Measurements from ENCODE around the gene LCOR. TPM values are rescaled to one million over a fixed set of nuclear protein-coding genes. Genes with fewer than 3 reads are reported as not detected.

The LCOR gene
- total and polyA plus RNA-seq, 2 of the 13 experiments (the other 11 are each of a cell fraction or from before 2014, with no cell fraction given), result 12.4 to 23.7 TPM

DNA sequence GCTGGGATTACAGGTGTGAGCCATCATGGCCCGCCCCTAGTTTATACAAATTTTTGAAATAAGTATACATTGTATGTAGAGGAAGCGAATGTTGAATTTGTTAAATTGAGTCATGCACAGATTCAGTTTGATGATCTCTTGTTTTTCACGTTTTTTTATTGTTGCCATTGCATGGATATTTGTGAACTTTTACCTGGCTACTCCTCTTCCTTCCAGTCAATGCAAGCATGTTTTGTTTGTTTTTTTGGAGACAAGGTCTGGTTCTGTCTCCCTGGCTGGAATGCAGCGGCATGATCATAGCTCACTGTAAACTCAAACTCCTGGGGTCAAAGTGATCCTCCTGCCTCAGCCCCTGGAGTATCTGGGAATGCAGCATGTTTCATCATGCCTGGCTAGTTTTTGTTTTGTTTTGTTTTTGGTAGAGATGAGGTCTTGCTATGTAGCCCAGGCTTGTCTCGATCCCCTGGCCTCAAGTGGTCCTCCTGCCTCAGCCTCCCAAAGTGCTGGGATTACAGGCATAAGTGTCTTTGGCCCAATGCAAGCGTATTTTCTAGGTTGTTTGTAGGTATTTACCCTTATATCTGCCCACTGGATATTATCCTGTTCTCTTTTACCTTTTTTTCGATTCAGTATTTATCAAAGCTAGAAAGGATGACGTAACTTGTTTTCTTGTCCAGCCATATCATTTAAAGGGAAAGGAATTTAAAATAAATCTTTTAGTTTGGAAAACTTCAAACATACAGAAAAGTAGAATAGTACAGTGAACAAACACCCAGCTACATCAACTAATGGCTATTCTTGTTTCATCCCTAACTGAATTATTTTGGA is 11.0 kb downstream of the LCOR start (continued):
- TF ChIP-seq, protein P1, sequence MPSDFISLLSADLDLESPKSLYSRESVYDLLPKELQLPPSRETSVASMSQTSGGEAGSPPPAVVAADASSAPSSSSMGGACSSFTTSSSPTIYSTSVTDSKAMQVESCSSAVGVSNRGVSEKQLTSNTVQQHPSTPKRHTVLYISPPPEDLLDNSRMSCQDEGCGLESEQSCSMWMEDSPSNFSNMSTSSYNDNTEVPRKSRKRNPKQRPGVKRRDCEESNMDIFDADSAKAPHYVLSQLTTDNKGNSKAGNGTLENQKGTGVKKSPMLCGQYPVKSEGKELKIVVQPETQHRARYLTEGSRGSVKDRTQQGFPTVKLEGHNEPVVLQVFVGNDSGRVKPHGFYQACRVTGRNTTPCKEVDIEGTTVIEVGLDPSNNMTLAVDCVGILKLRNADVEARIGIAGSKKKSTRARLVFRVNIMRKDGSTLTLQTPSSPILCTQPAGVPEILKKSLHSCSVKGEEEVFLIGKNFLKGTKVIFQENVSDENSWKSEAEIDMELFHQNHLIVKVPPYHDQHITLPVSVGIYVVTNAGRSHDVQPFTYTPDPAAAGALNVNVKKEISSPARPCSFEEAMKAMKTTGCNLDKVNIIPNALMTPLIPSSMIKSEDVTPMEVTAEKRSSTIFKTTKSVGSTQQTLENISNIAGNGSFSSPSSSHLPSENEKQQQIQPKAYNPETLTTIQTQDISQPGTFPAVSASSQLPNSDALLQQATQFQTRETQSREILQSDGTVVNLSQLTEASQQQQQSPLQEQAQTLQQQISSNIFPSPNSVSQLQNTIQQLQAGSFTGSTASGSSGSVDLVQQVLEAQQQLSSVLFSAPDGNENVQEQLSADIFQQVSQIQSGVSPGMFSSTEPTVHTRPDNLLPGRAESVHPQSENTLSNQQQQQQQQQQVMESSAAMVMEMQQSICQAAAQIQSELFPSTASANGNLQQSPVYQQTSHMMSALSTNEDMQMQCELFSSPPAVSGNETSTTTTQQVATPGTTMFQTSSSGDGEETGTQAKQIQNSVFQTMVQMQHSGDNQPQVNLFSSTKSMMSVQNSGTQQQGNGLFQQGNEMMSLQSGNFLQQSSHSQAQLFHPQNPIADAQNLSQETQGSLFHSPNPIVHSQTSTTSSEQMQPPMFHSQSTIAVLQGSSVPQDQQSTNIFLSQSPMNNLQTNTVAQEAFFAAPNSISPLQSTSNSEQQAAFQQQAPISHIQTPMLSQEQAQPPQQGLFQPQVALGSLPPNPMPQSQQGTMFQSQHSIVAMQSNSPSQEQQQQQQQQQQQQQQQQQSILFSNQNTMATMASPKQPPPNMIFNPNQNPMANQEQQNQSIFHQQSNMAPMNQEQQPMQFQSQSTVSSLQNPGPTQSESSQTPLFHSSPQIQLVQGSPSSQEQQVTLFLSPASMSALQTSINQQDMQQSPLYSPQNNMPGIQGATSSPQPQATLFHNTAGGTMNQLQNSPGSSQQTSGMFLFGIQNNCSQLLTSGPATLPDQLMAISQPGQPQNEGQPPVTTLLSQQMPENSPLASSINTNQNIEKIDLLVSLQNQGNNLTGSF (CRISPR knock-in tag; IDR thresholded peaks at IDR 0.05), result no peak
- TF ChIP-seq KLF11 (CRISPR knock-in tag; IDR thresholded peaks at IDR 0.05), result peak; percentile 83; the same call in 1 of the 2 replicates
- TF ChIP-seq, protein P2, sequence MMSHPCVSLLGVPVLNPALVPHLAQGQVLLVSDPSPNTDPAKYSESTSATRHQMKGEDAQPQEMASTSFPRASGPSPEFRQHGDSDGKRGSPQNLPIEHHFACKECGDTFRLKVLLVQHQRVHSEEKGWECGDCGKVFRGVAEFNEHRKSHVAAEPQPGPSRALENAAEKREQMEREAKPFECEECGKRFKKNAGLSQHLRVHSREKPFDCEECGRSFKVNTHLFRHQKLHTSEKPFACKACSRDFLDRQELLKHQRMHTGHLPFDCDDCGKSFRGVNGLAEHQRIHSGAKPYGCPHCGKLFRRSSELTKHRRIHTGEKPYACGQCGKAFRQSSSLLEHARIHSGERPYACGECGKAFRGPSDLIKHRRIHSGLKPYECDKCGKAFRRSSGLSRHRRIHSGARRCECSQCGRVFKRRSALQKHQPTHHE (CRISPR knock-in tag; IDR thresholded peaks at IDR 0.05; ENCODE audit: borderline replicate concordance), result no peak
- peak; percentile 68 for TF ChIP-seq ASH2L (IDR thresholded peaks at IDR 0.05; ENCODE audit: insufficient read length, low read depth, low read length)
- TF ChIP-seq ZBED4 (CRISPR knock-in tag; IDR thresholded peaks at IDR 0.05; ENCODE audit: borderline replicate concordance), result no peak; the same call in 1 of the 2 replicates
- no peak for TF ChIP-seq ZNF746 (CRISPR knock-in tag; IDR thresholded peaks at IDR 0.05)
- TF ChIP-seq SIX1 (CRISPR knock-in tag; IDR thresholded peaks at IDR 0.05; ENCODE audit: borderline replicate concordance), result peak; percentile 86; the same call in 1 of the 2 replicates
- TF ChIP-seq NFIC (IDR thresholded peaks at IDR 0.05; ENCODE audit: low read length), result peak; percentile 91
- TF ChIP-seq, protein P3, sequence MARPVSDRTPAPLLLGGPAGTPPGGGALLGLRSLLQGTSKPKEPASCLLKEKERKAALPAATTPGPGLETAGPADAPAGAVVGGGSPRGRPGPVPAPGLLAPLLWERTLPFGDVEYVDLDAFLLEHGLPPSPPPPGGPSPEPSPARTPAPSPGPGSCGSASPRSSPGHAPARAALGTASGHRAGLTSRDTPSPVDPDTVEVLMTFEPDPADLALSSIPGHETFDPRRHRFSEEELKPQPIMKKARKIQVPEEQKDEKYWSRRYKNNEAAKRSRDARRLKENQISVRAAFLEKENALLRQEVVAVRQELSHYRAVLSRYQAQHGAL (CRISPR knock-in tag; IDR thresholded peaks at IDR 0.05; ENCODE audit: not compliant biosample characterization), result no peak
- no peak for TF ChIP-seq NFE2L1 (CRISPR knock-in tag; IDR thresholded peaks at IDR 0.05; ENCODE audit: borderline replicate concordance)
- TF ChIP-seq, protein P4, sequence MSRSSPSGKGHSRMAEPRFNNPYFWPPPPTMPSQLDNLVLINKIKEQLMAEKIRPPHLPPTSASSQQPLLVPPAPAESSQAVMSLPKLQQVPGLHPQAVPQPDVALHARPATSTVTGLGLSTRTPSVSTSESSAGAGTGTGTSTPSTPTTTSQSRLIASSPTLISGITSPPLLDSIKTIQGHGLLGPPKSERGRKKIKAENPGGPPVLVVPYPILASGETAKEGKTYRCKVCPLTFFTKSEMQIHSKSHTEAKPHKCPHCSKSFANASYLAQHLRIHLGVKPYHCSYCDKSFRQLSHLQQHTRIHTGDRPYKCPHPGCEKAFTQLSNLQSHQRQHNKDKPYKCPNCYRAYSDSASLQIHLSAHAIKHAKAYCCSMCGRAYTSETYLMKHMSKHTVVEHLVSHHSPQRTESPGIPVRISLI (CRISPR knock-in tag; IDR thresholded peaks at IDR 0.05; ENCODE audit: borderline replicate concordance), result peak; percentile 95
- no peak for TF ChIP-seq MATR3 (CRISPR knock-in tag; IDR thresholded peaks at IDR 0.05)
- peak; percentile 37; the same call in 1 of the 2 replicates for TF ChIP-seq GMEB2 (CRISPR knock-in tag; IDR thresholded peaks at IDR 0.05; ENCODE audit: low read depth)
